Tibial nerve (tissue), 4 donors: ENCODE results near the gene EFNA5. TPM values are rescaled to one million over a fixed set of nuclear protein-coding genes. Genes with fewer than 3 reads are reported as not detected.

Source experiments
- DNase-seq, 2 donors: peaks; one replicate each; pipeline ENCODE4 v3.0.0-alpha.2; 2019; ENCODE audit warnings: low spot score in 2 of 2
- H3K27ac ChIP-seq, 4 donors: fragments of 200-600 bp; sonication (generic) in 3 of 4; one replicate each; pipeline ENCODE4 v1.5.1; 2017 to 2019; ENCODE audit warnings: mild to moderate bottlenecking in 1 of 4
- H3K27me3 ChIP-seq, 2 donors: fragments of 200-600 bp; sonication (generic) in 1 of 2; one replicate each; pipeline versions ENCODE4 v1.5.1 to v1.6.0; 2017 to 2019
- H3K36me3 ChIP-seq, 3 donors: fragments of 200-600 bp; sonication (generic); one replicate each; pipeline ENCODE4 v1.5.1; 2018 to 2019
- H3K4me1 ChIP-seq, 4 donors: fragments of 200-600 bp; sonication (generic) in 3 of 4; one replicate each; pipeline ENCODE4 v1.5.1; 2017 to 2019
- H3K4me3 ChIP-seq, 4 donors: fragments of 200-600 bp; sonication (generic) in 3 of 4; one replicate each; pipeline ENCODE4 v1.5.1; 2017 to 2019; ENCODE audit warnings: mild to moderate bottlenecking in 1 of 4, moderate library complexity in 1 of 4
- H3K9me3 ChIP-seq, 4 donors: fragments of 200-600 bp; sonication (generic) in 3 of 4; one replicate each; pipeline ENCODE4 v1.5.1; 2017 to 2019
- EP300 ChIP-seq, 2 donors: sonication (generic); formaldehyde crosslinking; IDR thresholded peaks; one replicate each; pipeline ENCODE4 v1.6.1; 2017; ENCODE audit warnings: antibody characterized with exemption in 2 of 2, mild to moderate bottlenecking in 1 of 2
- POLR2A ChIP-seq, 2 donors: fragments of 450-650 bp; IDR thresholded peaks; one replicate each; pipeline ENCODE4 v1.6.1; 2017; ENCODE audit warnings: antibody characterized with exemption in 2 of 2, mild to moderate bottlenecking in 2 of 2, moderate library complexity in 2 of 2
- WGBS, 2 donors: methylation state at CpG; one replicate each; pipeline ENCODE4 v1.1.5; 2018; 5-methylcytosine and 5-hydroxymethylcytosine counted together
- total RNA-seq, 4 donors: library from RNA; depleted of rRNA; stranded (reverse); fragments of >200 nt; gene quantifications; one replicate each; pipeline ENCODE4 v1.1.0, GENCODE V29; 2016
- TF ChIP-seq, protein P1 (sequence below), 5 experiments: fragments of 200-600 bp in 3 of 5; fragments of 450-650 bp in 2 of 5; sonication (generic) in 3 of 5; IDR thresholded peaks; one replicate each; pipeline ENCODE4 v1.5.1; 2016 to 2019; ENCODE audit warnings: antibody characterized with exemption in 5 of 5, mild to moderate bottlenecking in 3 of 5, moderate library complexity in 2 of 5

EFNA5 gene
- total RNA-seq, 4 donors from 2014 or later, result 6.3 to 10.2 (median 6.9) TPM

- WGBS, 2 donors, result 6 to 7% methylated on average over 26 of the region's 26 CpGs
- H3K27me3 ChIP-seq, result no peaks in the 10 kb centered on the region
- peaks cover 0 to 20% (median 0%) of the 10 kb centered on the region in 4 donors for H3K4me1 ChIP-seq
- peak overlapping the region in 3 of 4 donors; percentile 12 to 69 (median 43) for H3K27ac ChIP-seq
- peak overlapping the region; percentile 15 to 54 (median 38) for H3K4me3 ChIP-seq
- H3K36me3 ChIP-seq, result no peaks in the 10 kb centered on the region
- no peaks in the 10 kb centered on the region for H3K9me3 ChIP-seq
- peak; percentile 94 to 99 for DNase-seq
- TF ChIP-seq, protein P1, sequence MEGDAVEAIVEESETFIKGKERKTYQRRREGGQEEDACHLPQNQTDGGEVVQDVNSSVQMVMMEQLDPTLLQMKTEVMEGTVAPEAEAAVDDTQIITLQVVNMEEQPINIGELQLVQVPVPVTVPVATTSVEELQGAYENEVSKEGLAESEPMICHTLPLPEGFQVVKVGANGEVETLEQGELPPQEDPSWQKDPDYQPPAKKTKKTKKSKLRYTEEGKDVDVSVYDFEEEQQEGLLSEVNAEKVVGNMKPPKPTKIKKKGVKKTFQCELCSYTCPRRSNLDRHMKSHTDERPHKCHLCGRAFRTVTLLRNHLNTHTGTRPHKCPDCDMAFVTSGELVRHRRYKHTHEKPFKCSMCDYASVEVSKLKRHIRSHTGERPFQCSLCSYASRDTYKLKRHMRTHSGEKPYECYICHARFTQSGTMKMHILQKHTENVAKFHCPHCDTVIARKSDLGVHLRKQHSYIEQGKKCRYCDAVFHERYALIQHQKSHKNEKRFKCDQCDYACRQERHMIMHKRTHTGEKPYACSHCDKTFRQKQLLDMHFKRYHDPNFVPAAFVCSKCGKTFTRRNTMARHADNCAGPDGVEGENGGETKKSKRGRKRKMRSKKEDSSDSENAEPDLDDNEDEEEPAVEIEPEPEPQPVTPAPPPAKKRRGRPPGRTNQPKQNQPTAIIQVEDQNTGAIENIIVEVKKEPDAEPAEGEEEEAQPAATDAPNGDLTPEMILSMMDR (IDR thresholded peaks at IDR 0.05), result peak; percentile 88 to 94 (median 90)
- TF ChIP-seq EP300 (IDR thresholded peaks at IDR 0.05), result peak in 1 of 2 donors; percentile 76
- no peak for TF ChIP-seq POLR2A (IDR thresholded peaks at IDR 0.05)
Observed at GRCh38 chr5:107571621-107572536, 98.9 kb downstream of the EFNA5 start.

DNA sequence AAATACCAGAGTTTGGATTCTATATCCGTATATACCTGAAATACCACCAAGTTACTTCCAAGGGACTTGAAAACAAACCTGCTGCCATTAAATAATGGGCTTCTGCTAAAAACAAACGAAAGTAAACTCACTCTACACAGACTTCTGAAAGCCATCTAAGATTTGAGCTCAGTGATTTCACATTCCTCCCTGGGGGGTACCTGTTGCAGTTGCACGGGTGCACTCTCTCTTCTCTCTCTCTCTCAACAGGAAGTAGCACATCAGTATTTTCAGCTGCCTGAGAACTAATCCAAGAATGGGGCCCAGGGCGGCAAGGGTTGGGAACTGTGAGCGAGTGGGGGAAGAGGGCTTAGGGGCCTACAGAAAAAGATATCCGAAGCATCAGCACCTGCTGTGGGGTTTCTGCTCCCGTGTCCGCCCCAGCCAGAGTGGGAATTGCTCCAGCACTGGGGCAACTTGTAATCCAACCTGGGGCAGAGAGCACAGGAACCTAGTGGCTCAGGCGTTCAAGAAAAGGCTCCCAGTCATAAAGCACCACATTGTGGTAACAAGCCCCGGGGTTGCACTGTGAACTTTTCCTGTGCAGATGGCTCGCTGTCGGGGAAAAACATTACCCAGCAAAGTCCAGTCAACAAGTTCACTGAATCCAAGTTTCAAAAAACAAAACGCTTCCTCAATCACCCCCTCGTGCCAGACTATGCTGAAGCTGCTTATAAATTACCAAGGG, 99.8 kb downstream of the EFNA5 start:
- DNase-seq, result no peak
- H3K27ac ChIP-seq, result peak overlapping the region in 2 of 4 donors; percentile 43 to 69
- H3K4me1 ChIP-seq, result peaks cover 0 to 20% (median 0%) of the 10 kb centered on the region in 4 donors
- 42 to 50% methylated on average over 14 of the region's 14 CpGs for WGBS, 2 donors
- TF ChIP-seq, protein P1 (IDR thresholded peaks at IDR 0.05), result no peak
- TF ChIP-seq POLR2A (IDR thresholded peaks at IDR 0.05) (no peak), EP300 (IDR thresholded peaks at IDR 0.05) (no peak)
- H3K27me3 ChIP-seq, result no peaks in the 10 kb centered on the region
- no peaks in the 10 kb centered on the region for H3K9me3 ChIP-seq
- H3K36me3 ChIP-seq, result no peaks in the 10 kb centered on the region
- H3K4me3 ChIP-seq, result peak overlapping the region in 2 of 4 donors; percentile 24 to 52

DNA sequence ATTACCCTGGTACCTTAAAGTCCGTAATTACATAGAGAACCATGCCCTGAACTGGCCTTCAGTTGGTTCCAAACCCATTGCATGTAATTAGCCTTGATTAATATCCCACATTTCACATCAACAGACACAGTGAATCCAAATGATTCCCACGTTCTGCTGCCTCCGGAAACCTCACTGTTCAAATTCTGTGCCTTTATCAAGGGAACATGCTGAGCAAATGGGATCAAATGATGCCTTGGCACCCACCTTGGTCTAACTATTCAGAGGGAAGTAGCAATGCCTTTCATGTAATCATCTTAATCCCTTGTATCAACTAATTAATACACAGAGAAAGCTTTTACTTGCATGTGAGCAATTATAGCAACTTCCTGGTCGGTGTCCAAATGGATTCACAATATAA, 100.6 kb downstream of the EFNA5 start:
- TF ChIP-seq, protein P1 (IDR thresholded peaks at IDR 0.05), result no peak
- TF ChIP-seq POLR2A (IDR thresholded peaks at IDR 0.05) (no peak), EP300 (IDR thresholded peaks at IDR 0.05) (no peak)
- H3K27ac ChIP-seq, result no peak overlapping the region
- no peaks in the 10 kb centered on the region for H3K27me3 ChIP-seq
- H3K9me3 ChIP-seq, result no peaks in the 10 kb centered on the region
- H3K4me1 ChIP-seq, result peaks cover 0 to 20% (median 0%) of the 10 kb centered on the region in 4 donors
- no peak for DNase-seq
- no peak overlapping the region for H3K4me3 ChIP-seq
- no peaks in the 10 kb centered on the region for H3K36me3 ChIP-seq
- WGBS, 2 donors, result 90 to 92% methylated on average over 4 of the region's 4 CpGs

GRCh38 chr5:107567901-107568671, 102.7 kb downstream of the EFNA5 start:
- WGBS, 2 donors, result 89 to 95% methylated on average over 4 of the region's 4 CpGs
- Histone ChIP-seq H3K4me1 (peaks cover 0 to 20% (median 0%) of the 10 kb centered on the region in 4 donors), H3K27ac (no peak overlapping the region)

More at GRCh38 chr5:107567901-107568671, 102.7 kb downstream of the EFNA5 start:
- H3K9me3 ChIP-seq, result no peaks in the 10 kb centered on the region
- DNase-seq, result no peak
- no peaks in the 10 kb centered on the region for H3K36me3 ChIP-seq
- no peaks in the 10 kb centered on the region for H3K27me3 ChIP-seq
- TF ChIP-seq EP300 (IDR thresholded peaks at IDR 0.05) (no peak), POLR2A (IDR thresholded peaks at IDR 0.05) (no peak)
- TF ChIP-seq, protein P1 (IDR thresholded peaks at IDR 0.05), result no peak
- H3K4me3 ChIP-seq, result no peak overlapping the region
